ENCODE data around the gene HS1BP3. TPM values are rescaled to one million over a fixed set of nuclear protein-coding genes. Genes with fewer than 3 reads are reported as not detected.
A peak's percentile ranks its signal among the peaks of the same experiment; 100 is the strongest.

Gene HS1BP3
- total RNA-seq, 6 donors from 2014 or later: 41.0 to 45.8 (median 42.7) TPM

- no peak for TF ChIP-seq EP300 (IDR thresholded peaks at IDR 0.05)
- TF ChIP-seq POLR2A (IDR thresholded peaks at IDR 0.05): no peak
- TF ChIP-seq CTCF (IDR thresholded peaks at IDR 0.05): peak in 2 of 6 experiments; percentile 29 to 50
- no peak for TF ChIP-seq POLR2AphosphoS5 (IDR thresholded peaks at IDR 0.05)
- no peak for DNase-seq
- Histone ChIP-seq H3K36me3 (peaks cover 23 to 59% (median 43%) of the 10 kb centered on the region in 4 donors), H3K4me3 (no peak overlapping the region), H3K27ac (peak overlapping the region; percentile 20 to 56 (median 50)), H3K9me3 (no peaks in the 10 kb centered on the region), H3K27me3 (no peaks in the 10 kb centered on the region), H3K4me1 (peaks cover 0 to 15% (median 8%) of the 10 kb centered on the region in 4 donors)
- WGBS, 2 donors: 67 to 68% methylated on average over 18 to 19 of the region's 19 CpGs
- peak; percentile 60 to 88 for ATAC-seq (ENCODE audit: low FRiP score in 2 of 2)
These were observed 25.2 kb downstream of the HS1BP3 start for GRCh38 chr2:20625491-20626391.

- ATAC-seq (ENCODE audit: low FRiP score in 2 of 2) (no peak), DNase-seq (no peak)
- peaks cover 0 to 15% (median 10%) of the 10 kb centered on the region in 4 donors for H3K4me1 ChIP-seq
- H3K9me3 ChIP-seq: no peaks in the 10 kb centered on the region
- H3K36me3 ChIP-seq: peaks cover 23 to 67% (median 47%) of the 10 kb centered on the region in 4 donors
- H3K4me3 ChIP-seq: no peak overlapping the region
- WGBS, 2 donors: 87 to 95% methylated on average over 4 to 11 of the region's 11 CpGs
- H3K27ac ChIP-seq: peak overlapping the region; percentile 20 to 56 (median 50)
- no peaks in the 10 kb centered on the region for H3K27me3 ChIP-seq
- TF ChIP-seq CTCF (IDR thresholded peaks at IDR 0.05) (no peak), POLR2A (IDR thresholded peaks at IDR 0.05) (no peak), EP300 (IDR thresholded peaks at IDR 0.05) (no peak)
These were observed 25.9 kb downstream of the HS1BP3 start for GRCh38 chr2:20624884-20625485.

GRCh38 chr2:20624156-20624883, 26.6 kb downstream of the HS1BP3 start:
- 95% methylated on average over 7 to 20 of the region's 20 CpGs for WGBS, 2 donors
- peak overlapping the region in 1 of 4 donors; percentile 7 for H3K27ac ChIP-seq

GRCh38 chr2:20623741-20624155, 27.1 kb downstream of the HS1BP3 start:
- Histone ChIP-seq H3K4me1 (peaks cover 8 to 24% (median 21%) of the 10 kb centered on the region in 4 donors), H3K36me3 (peaks cover 23 to 60% (median 46%) of the 10 kb centered on the region in 4 donors), H3K27me3 (no peaks in the 10 kb centered on the region), H3K4me3 (no peak overlapping the region), H3K9me3 (no peaks in the 10 kb centered on the region), H3K27ac (no peak overlapping the region)
- TF ChIP-seq POLR2AphosphoS5 (IDR thresholded peaks at IDR 0.05) (no peak), CTCF (IDR thresholded peaks at IDR 0.05) (no peak), POLR2A (IDR thresholded peaks at IDR 0.05) (no peak), EP300 (IDR thresholded peaks at IDR 0.05) (no peak)
- ATAC-seq (ENCODE audit: low FRiP score in 2 of 2): no peak
- peak in 1 of 2 donors; percentile 63 for DNase-seq
- WGBS, 2 donors: 87% methylated on average over 7 of the region's 7 CpGs; no CpG with 5 or more reads in 1 of the 2 donors

More at GRCh38 chr2:20624156-20624883, 26.6 kb downstream of the HS1BP3 start:
- no peaks in the 10 kb centered on the region for H3K9me3 ChIP-seq
- H3K4me1 ChIP-seq: peaks cover 2 to 18% (median 15%) of the 10 kb centered on the region in 4 donors
- no peaks in the 10 kb centered on the region for H3K27me3 ChIP-seq
- no peak overlapping the region for H3K4me3 ChIP-seq
- H3K36me3 ChIP-seq: peaks cover 23 to 62% (median 46%) of the 10 kb centered on the region in 4 donors
- no peak for ATAC-seq (ENCODE audit: low FRiP score in 2 of 2)
- no peak for DNase-seq
- TF ChIP-seq POLR2A (IDR thresholded peaks at IDR 0.05) (no peak), CTCF (IDR thresholded peaks at IDR 0.05) (no peak), EP300 (IDR thresholded peaks at IDR 0.05) (no peak), POLR2AphosphoS5 (IDR thresholded peaks at IDR 0.05) (no peak)

Data from upper lobe of left lung (tissue), 6 donors.